AG09309 (cell line): ENCODE results near the gene CACNA1E.

ENCODE experiments used
- DNase-seq: peaks from one replicate; pipeline ENCODE4 v3.0.0-alpha.2; 2010; ENCODE audit warnings: low read depth
- H3K4me3 ChIP-seq: 2 replicates; pipeline ENCODE4 v1.5.1; 2011; ENCODE audit warnings: mild to moderate bottlenecking, low read depth, low read length, moderate library complexity; ENCODE audit not compliant: control insufficient read depth
- TF ChIP-seq, protein P1 (sequence below): IDR thresholded peaks from 2 replicates; pipeline ENCODE4 v1.5.1; 2011; ENCODE audit warnings: mild to moderate bottlenecking, low read depth, low read length, inconsistent platforms; ENCODE audit not compliant: insufficient read depth, control insufficient read depth; ENCODE audit errors: missing control alignments

Gene CACNA1E

DNA sequence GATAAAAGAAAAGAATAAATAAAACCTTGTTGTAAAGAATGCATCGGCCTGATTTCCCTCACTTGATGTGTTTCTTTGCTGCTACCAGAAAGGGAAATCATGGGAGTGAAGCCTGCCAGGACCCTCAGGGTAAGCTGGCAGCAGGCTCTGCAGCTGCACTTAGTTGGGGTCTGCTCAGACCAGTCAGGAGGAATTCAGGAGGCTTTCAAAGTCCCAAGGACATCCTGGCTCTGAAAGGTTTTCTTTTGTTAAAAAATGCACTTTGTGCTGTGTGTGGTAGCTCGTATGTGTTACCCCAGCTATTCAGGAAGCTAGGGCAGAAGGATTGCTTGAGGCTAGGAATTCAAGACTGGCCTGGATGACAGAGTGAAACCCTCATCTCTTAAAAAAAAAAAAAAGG lies 323.4 kb downstream of the CACNA1E start:
- DNase-seq = no peak
- H3K4me3 ChIP-seq = no peak overlapping the region
- TF ChIP-seq, protein P1, sequence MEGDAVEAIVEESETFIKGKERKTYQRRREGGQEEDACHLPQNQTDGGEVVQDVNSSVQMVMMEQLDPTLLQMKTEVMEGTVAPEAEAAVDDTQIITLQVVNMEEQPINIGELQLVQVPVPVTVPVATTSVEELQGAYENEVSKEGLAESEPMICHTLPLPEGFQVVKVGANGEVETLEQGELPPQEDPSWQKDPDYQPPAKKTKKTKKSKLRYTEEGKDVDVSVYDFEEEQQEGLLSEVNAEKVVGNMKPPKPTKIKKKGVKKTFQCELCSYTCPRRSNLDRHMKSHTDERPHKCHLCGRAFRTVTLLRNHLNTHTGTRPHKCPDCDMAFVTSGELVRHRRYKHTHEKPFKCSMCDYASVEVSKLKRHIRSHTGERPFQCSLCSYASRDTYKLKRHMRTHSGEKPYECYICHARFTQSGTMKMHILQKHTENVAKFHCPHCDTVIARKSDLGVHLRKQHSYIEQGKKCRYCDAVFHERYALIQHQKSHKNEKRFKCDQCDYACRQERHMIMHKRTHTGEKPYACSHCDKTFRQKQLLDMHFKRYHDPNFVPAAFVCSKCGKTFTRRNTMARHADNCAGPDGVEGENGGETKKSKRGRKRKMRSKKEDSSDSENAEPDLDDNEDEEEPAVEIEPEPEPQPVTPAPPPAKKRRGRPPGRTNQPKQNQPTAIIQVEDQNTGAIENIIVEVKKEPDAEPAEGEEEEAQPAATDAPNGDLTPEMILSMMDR = no peak

DNA sequence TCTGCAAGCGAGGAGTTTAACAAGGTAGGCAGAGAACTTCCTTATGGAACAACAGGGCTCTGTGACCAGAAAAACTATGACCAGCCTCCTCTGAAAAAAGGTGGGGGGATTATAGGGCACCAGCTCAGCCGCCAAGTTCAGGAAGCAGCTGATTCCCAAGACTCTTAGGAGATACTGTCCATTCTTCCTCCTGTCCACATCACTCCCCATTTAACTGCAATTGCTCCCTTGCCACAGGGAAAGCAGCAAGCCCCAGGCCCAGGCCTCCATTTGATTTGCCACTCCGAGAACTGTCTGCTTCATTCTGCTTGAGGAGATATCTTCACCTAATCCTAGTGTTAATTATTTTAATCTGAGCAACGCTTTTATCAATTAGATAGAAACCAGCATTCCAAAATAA lies 323.9 kb downstream of the CACNA1E start:
- DNase-seq = no peak
- TF ChIP-seq, protein P1 = no peak
- no peak overlapping the region for H3K4me3 ChIP-seq

DNA sequence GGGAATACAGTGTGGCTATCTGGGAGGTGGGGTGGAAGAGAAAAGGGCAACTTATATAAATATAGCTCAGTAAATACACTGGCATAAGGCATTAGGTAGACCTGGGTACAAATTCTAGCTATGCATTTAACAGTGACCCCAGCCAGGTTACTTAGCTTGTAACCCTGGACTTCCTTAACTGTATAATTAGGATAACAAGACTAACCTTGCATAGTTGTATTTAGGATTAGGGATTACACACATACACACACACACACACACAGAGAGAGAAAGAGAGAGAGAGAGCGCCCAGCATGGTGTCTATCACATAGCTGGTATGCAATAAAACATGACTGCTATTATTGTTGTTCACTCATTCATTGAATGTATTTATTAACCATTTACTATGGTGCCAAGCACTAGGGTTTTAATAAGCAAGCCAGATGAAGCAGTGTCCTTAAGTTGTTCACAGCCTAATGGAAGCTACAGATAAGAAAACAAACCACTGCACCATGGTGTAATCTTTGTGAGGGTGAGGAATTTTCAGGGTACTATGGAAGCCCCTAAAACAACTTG lies 326.8 kb downstream of the CACNA1E start:
- TF ChIP-seq, protein P1 = no peak
- DNase-seq = no peak
- H3K4me3 ChIP-seq = no peak overlapping the region

DNA sequence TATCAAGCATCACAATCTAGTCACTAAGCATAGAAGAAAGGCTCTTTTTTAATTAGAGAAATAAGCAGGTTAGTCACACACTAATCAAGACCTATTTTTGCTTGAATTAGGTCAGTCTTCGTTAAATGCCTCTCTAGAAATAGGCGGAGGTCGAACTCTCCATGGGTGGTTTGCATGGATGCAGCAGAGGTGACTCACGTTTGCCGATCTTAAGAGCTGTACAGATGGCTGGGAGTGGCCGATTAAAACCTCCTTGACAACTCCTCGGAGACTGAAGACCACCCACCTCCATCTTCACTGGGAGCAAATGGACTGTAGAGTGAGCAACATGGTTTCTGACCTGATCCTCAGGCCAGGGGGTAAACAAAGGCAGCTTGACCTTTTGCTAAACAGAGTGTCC lies 328.9 kb downstream of the CACNA1E start:
- H3K4me3 ChIP-seq = no peak overlapping the region
- TF ChIP-seq, protein P1 = no peak
- DNase-seq = no peak

DNA sequence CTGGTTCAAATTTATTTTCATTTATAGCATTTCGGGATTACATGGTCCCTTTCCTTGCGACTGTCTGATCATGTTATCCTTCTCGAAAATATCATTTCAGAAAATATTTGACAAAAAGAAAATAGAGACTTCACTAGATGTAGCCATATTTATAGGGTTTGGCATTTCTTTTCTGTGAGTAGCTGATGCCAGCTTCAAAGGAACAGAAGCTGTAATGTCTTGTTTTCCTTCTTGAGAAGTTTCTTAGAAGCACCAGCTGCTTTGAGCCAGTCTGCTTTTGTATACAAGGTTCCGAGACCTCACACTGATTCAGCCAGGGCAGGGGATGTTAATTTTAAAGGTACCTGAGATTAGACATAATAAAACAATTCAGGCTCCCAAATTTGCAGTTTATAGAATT lies 329.9 kb downstream of the CACNA1E start:
- DNase-seq = no peak
- H3K4me3 ChIP-seq = no peak overlapping the region
- TF ChIP-seq, protein P1 = no peak

DNA sequence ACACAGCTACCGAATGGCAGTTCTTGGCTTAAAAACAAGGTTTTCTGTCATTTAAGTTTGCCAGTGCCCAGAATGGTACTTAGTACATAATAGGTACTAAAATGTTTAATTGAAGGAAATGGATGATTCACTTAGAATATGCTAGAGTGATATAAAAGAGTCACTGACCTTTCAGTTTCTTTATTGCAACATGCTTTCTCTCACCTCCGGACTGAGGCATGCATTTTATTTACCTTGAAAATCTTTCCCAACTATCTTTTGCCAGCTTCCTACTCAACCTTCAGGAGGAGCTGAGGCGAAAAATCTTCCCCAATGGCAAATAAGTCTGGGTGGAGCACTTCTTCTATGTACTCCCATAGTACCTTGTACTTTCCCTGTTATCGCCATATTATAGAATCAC lies 333.3 kb downstream of the CACNA1E start:
- no peak for DNase-seq
- H3K4me3 ChIP-seq = no peak overlapping the region
- TF ChIP-seq, protein P1 = no peak

DNA sequence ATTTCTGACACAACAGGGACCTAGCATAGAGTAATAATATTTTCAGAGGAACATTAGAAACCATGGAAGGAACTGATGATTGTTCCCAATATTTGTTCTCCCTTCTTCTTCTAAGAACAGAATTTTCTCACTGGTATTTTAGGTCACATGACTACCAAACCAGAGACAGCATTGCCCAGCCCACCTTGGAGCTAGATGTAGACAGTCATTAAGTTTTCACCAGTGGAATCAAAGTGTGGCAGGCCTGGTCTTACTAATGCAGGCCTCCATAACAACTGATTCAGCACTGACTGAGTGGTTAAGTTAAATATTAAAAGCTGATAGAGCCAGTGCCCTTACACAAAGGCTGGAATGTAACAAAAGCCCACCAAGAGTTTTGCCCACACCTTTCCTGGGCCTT lies 333.8 kb downstream of the CACNA1E start:
- no peak for DNase-seq
- no peak overlapping the region for H3K4me3 ChIP-seq
- TF ChIP-seq, protein P1 = no peak
